ENCODE data around the gene SYAP1.
"Not testable (repeated sequence)": the region's sequence is repeated elsewhere in the genome, so short reads cannot be mapped to it uniquely, and the experiment has no call there.

The SYAP1 gene

GRCh38 chrX:16784440-16784839, 65.0 kb downstream of the SYAP1 start:
- DNase-seq = not testable (repeated sequence)

GRCh38 chrX:16785247-16786138, 66.1 kb downstream of the SYAP1 start:
- peak; percentile 30 for DNase-seq

GRCh38 chrX:16786139-16786790, 66.9 kb downstream of the SYAP1 start, which contains the start of gene TXLNG:
Gene TXLNG (plus strand): TSS chrX:16786466. CDS start chrX:16786488, 22 bp downstream.
- peak; percentile 98 for DNase-seq

- DNase-seq = peak; percentile 71
These were observed 67.7 kb downstream of the SYAP1 start for GRCh38 chrX:16786791-16787735.

GRCh38 chrX:16788477-16788876, 69.1 kb downstream of the SYAP1 start:
- no peak for DNase-seq

DNA sequence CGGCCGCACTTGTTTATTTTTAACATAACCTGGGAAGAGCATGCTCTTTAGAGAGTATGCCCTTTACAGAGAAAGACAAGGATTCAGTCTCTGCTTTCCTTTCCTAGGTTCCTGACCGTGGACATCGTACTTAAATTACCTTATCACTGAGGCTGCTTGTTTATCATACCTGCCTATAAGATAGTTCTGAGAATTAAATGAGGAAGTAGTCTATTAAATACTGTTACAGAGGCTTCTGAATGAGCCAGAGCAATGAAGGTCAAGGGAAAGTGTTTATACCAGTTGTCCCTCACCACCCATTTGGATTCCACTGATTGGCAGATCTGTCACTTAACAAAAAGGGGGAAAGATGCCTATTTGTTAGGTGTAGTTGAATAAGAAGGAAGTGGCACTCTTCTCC, 76.9 kb downstream of the SYAP1 start:
- no peak for DNase-seq

DNA sequence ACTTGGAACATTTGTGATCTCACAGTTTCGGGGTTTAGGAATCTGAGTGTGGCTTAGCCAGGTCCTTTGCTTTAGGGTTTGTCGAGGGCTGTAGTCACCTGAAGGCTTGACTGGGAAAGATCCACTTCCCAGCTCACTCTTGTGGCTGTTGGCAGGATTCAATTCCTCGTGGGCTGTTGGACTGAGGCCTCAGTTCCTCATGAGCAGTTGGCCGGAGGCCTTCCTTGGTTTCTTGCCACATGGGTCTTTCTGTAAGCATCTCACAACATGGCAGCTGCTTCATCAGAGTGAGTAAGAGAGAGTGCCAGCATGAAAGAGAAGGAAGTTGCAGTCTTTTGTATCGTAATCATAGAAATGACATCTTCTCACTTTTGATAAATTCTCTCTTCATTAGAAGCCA, 77.9 kb downstream of the SYAP1 start:
- no peak for DNase-seq

DNA sequence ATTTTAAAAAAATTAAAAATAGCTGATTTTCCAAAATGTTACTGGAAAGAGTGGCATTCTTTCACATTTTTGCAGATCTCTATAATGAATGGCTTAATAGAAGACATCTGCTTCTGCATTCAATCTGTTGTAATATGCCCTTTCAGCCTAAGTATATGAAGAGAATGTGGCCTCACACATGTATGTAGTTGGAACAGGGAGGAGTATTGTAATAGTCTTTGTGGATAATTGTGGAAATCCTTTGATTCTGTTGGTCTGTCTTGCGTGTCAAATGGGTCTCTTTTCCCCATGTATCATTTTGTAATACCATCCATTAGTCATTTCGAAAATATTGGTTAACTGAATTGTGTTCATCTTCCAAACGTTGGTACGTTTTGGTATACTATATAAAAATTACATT, 78.4 kb downstream of the SYAP1 start:
- no peak for DNase-seq

DNA sequence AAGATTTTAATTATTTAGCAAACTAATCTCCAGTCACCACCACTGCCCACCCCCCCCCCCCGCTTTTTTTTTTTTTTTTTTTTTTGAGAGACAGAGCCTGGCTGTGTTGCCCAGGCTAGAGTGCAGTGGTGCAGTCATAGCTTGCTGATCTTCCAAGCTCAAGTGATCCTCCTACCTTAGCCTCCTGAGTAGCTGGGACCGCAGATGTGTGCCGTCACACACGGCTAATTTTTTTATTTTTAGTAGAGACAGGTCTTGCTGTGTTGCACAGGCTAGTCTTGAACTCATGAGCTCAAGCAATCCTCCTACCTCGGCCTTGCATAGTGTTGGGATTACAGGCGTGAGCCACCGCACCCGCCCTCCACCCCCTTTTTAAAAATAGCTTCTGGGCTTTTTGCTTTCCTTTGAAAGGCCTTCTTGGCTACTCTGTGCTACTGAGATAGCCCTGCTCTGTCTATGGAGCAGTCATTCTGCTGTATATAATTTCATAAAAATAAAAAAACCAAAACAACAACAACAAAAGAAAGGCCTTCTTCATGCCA, 85.6 kb downstream of the SYAP1 start:
- no peak for DNase-seq

- no peak for DNase-seq
These were observed 88.1 kb downstream of the SYAP1 start for GRCh38 chrX:16807548-16807947.

- no peak for DNase-seq
These were observed 88.6 kb downstream of the SYAP1 start for GRCh38 chrX:16807976-16808542.

- DNase-seq = no peak
These were observed 95.2 kb downstream of the SYAP1 start for GRCh38 chrX:16814597-16814996.

Data from NCI-H146 (cell line).